Mammary epithelial cell (primary cell): ENCODE measurements around the gene AASDH.

Experiments used
- CTCF ChIP-seq, 2 donors: IDR thresholded peaks in 1 of 2; conservative IDR thresholded peaks in 1 of 2; 2 replicates each; pipeline ENCODE4 v1.5.1; 2011 to 2012; ENCODE audit warnings: inconsistent platforms in 2 of 2, low read length in 2 of 2, mild to moderate bottlenecking in 2 of 2, control low read depth in 1 of 2, low read depth in 1 of 2; ENCODE audit not compliant: insufficient read depth in 1 of 2; ENCODE audit errors: extremely low read depth in 1 of 2
- EZH2 ChIP-seq: IDR thresholded peaks from 2 replicates; pipeline ENCODE4 v1.6.1; 2012; ENCODE audit warnings: low read length, inconsistent platforms, borderline replicate concordance

- TF ChIP-seq CTCF (conservative IDR thresholded peaks at IDR 0.05 in 1 of 2, IDR thresholded peaks at IDR 0.05 in 1 of 2; ENCODE audit: extremely low read depth in 1 of 2, insufficient read depth in 1 of 2, low read depth in 1 of 2, low read length in 2 of 2), result no peak
- no peak for TF ChIP-seq EZH2
Measured at GRCh38 chr4:56296526-56296925, 90.8 kb downstream of the AASDH start.
